GM18498 (cell line): ENCODE measurements around the gene CDCA7.
"Not testable (repeated sequence)": the region's sequence is repeated elsewhere in the genome, so short reads cannot be mapped to it uniquely, and the experiment has no call there.

Experiments
- ATAC-seq: cut with Tn5 transposase; IDR thresholded peaks from one replicate; pipeline ENCODE4 v1.9.1; 2021; ENCODE audit warnings: mild to moderate bottlenecking, moderate library complexity; ENCODE audit not compliant: unreplicated experiment

Gene CDCA7

DNA sequence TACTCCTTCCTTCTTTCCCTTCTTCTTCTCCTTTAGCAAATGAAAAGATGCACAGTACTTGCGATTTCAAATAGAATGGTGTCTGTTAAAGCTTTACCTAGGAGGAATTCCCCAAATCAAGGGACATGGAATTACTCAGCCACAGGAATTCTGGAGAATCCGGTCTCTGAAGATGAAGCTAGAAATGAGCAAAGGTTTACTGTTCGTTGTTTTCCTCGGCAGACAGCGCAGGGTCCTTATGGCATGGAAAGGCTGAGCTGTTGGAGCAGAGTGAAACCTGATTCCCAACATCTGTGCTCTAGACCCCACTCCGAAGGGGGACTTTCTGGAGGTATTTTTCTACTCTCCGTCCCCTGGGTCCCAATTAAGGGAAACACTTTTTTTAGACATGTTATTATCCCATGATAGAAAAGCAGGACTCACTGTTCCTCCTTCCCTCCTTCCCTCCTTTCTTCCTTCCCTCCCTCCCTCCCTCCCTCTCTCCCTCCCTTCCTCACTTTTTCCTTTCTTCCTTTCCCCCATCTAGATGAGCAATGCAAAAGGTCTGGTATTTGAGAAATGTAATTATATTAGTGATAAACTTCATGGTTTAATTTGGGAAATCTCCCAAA, 47.1 kb downstream of the CDCA7 start:
- ATAC-seq, result no peak

DNA sequence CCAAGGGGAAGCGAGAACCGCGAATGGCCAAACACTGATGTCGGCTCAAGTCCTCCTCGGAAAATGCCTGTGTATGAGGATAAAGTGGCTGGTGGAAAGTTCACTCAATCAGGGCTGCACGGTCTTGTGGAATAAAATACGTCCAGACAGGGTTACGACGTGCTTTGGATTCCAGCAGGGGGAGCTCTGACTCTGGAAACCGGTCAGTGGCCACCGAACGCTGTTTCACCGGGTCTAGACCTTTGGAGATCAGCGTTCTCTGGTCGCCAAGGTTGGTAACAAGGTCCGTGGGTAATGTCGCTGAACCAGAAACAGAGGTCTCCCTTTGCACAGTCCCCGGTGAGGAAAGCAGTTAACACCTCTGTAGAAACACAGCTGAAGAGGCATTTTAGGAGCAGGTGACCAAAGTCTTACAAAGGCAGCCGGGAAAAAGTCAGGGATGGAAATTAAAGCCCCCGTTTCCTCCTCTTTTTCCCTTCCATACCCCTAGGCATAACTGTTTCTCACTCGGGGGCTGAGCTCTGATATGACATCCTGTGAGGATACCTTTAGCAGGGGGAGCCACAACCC, 47.8 kb downstream of the CDCA7 start:
- ATAC-seq, result peak; percentile 72

DNA sequence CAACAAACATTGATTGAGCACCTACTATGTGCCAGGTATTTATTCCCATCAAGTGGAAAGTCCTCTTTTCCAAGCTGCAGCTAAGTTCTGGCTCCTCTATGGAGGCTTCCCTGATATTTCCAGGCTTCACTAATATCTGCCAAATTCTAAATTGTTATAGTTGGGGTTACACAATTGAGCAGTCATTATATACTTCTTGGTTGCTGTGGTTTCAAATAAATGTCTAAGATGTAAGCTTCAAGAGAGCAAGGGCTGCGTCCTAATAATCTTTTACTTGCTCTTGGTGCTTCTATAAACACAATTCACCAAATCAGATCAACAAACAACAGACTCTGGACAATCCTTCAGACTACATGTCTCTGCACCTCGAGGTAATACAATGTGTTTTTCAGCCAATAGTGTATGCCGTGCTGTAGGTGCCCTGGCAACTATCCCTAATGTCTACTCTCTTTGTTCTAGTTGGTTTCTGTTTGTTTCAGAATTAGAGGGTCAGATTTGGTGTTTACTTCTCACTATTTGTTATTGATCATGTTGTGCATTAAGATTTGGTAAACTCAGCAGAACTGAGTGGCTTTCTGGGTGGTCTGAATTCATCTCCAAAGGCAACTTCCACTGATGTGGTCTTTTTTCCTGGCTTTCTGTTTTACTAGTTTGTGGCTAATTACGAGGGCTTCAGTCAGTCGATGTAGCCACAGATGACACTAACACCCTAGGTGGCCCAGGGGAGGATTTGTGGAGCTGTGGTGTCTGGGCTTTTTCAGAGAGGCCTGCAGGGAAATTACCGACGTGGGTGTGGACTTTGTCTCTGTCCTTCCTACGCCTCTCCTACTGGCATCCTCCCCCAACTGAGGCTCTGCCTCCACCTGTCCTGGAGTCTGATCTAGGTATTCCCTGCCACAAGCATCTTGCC, 50.4 kb downstream of the CDCA7 start:
- no peak for ATAC-seq

DNA sequence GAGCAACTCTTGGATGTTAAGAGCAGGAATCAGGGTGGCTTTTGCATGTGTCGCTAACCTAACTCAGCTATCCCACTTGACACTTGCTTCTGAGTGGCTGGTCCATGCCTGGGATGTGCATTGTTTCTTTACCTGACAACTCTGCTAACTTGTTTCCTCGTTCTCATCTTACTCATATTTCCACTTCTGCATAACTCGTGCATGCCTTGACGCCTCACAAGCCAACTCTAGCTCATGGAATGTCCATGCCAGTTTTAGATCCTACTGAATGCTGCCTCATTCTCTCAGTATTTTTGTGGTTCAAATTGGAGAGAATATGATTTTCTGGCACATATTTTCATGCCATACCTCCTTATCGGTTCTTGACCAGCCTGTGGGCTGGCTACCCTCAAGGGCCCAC, 52.5 kb downstream of the CDCA7 start:
- ATAC-seq, result no peak

DNA sequence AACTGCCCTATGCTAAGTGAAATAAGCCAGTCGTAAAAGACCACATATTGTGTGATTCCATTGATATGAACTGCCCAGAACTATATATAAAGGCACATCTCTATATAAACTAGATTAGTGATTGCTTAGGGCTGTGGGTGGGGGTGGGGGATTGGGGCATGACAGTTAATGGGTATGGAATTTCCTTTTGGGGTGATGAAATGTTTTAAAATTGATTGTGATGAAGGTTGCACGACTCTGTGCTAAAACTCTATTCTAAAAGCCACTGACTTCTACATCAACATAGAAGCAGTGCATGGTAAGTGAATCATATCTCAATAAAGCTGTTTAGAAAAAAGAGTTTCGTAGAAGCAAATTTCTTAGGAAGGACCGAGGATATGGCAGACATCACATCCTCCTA, 53.0 kb downstream of the CDCA7 start:
- no peak for ATAC-seq

DNA sequence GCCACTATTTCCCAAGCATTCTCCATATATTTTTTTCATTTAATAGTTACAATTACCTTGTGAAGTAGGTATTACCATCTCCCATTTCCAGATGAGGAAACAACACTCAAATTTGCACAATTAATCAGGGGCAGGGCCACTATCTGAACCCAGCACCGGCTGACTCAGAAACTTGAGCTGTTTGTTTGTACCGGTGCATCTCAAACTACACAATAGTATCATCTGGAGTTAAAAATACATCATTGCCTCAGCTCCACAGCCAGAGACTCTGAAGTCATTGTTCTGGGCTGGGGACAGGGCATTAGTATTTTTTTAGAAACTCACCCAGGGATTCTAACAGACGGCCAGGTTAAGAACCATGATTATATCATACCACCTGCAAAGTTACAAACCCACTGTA, 55.9 kb downstream of the CDCA7 start:
- no peak for ATAC-seq

DNA sequence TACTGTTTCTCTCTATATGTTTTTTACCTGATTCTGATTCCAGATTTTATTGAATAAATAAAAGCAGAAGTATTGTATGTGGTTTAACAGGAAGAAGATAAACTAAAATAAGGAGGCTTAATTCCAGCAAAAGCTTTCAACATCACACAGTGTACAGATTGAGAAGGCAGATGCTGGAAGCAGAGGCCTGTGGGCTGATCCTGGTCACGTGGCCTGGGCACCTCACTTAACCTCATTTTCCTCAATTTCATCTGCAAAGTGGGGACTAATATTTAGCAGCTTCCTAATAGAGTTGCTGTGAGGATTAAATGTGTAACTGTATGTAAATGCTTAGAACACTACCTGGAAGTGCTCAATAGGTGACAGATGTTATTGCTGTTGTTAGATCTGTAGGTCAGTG, 58.0 kb downstream of the CDCA7 start:
- ATAC-seq, result no peak

DNA sequence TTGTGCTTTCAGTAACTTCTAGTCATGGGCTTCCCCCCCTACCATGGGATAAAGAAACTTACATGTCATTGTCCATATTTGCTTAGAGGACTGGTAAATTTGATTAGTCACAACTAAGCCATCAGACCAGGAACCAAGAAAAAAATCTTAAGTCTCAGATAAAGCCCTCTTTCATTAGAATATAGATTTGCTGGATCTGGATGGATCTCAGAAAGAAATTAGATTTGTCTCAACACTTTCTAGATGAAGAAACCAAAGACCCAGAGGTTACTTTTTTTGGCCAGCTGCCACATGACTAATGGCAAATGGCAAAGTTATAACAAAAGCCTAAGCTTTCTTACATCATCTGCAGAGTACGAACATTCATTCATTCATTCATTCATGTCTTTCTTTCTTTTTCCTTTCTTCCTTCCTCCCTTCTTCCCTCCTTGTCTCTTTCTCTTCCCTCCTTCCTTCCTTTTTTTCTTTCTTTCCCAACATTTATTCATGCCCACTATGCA, 60.2 kb downstream of the CDCA7 start:
- ATAC-seq, result no peak

DNA sequence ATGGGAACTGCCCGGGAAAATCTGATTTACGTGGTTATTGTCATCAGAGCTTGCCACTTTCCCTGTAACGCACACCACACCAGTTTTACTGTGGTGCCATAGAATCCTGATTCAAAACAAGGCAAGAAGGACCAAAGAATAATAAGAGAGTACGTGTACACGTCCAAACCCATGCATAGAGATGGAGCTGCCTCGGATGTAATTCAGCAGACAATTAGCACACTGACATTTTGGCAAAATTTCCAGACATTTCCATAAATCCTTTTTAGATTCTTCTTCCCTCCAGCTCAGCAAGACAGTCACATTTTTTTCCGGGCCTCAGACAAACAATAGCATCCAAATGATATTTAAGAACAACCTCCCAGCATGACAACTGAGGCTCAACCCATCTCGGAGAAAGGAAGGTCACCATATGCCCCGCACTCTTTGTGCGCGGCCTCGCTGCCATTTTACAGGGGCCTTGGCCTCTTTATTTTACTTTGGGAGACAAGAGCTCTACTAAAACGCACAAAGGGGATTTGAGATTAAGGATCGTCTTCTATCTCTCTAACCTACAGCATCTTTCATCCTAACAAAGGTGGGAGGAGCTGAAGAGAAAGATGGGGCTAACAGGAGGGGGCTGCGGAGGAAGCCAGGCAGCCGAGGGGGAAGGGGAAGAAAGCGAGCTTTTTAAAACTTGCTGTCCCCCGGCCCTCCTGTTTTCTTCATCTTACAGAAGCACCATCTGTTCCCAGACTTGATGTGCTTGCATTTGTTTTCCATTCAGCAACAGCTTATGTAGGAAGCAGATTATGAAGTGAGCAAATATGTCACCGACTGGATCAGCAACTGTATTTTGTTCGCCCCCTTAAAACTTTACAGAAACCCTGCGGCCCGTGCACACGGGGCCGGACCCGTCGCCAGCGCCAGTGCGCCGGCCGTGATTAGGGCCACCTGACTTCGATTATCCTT, 61.0 kb downstream of the CDCA7 start:
- ATAC-seq, result no peak

DNA sequence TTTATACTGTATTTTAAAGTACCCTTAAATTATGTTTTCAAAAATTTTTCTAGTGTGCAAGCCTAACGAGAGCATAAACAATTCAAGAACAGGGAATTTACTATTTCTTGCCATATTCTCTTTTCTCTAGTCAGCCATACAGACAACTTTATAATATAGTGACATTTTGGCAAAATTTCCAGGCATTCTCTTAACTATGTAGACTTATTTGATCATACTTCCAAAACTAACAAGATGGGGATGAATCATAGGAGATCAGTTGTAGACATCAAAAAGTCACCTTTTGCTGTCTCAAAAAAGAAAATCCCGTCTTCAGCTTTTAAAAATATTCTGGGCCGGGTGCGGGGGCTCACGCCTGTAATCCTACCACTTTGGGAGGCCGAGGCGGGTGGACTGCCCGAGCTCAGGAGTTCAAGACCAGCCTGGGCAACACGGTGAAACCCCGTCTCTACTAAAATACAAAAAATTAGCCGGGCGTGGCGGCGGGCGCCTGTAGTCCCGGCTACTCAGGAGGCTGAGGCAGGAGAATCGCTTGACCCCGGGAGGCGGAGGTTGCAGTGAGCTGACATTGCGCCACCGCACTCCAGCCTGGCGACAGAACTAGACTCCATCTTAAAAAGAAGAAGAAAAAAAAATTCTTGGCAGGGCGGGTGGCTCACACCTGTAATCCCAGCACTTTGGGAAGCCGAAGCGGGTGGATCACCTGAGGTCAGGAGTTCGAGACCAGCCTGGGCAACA, 61.9 kb downstream of the CDCA7 start:
- not testable (repeated sequence) for ATAC-seq

DNA sequence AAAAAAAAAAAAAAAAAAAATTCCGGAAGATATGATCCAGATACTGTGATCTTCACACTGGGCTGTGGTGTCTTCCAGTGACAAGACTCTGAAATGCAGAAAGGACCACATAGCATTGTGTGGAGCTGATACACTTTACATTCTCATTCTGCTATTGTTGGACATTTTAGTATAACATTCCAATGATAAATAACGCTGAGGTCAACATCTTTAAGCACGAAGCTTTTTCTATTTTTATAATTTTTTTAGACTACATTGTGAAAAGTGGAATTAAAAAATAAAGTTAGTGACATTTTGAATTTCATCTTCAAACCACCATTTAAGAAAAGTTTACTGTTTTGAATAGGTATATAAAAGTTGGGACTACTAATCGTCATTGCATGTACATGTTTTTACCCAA, 62.7 kb downstream of the CDCA7 start:
- ATAC-seq, result no peak

DNA sequence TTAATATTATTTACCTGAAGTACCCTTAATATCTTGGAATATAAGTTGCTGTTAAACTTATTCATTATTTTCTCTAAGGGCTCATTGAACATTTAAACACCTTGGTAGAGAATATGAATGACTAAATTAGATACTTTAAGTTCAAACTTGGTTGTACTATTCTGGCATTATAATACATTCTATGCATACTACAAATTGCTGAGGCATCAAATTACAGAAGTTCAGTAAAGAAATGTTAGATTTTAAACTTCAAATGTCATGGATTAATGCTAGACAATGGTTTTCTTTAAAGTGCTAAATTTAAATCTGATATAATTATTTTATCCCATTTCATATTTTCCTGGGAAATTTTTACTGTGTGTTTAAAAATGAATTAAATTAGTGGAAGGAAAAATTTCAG, 63.1 kb downstream of the CDCA7 start:
- ATAC-seq, result no peak
